Stomach smooth muscle (tissue), 2 donors: ENCODE measurements around the gene SLC30A7.
"Not testable (repeated sequence)": the region's sequence is repeated elsewhere in the genome, so short reads cannot be mapped to it uniquely, and the experiment has no call there.

ENCODE experiments used
- H3K27ac ChIP-seq: one replicate; pipeline ENCODE4 v1.7.0; 2013; ENCODE audit warnings: mild to moderate bottlenecking, low read length, inconsistent platforms
- H3K27me3 ChIP-seq, 2 donors: one replicate each; pipeline ENCODE4 v1.7.0; 2013; ENCODE audit warnings: low read length in 2 of 2; ENCODE audit not compliant: insufficient read depth in 2 of 2, control insufficient read depth in 1 of 2
- H3K36me3 ChIP-seq, 2 donors: one replicate each; pipeline ENCODE4 v1.7.0; 2013; ENCODE audit warnings: low read length in 2 of 2; ENCODE audit not compliant: control insufficient read depth in 2 of 2, insufficient read depth in 2 of 2
- H3K4me1 ChIP-seq: one replicate; pipeline ENCODE4 v1.7.0; 2013; ENCODE audit warnings: low read length; ENCODE audit not compliant: control insufficient read depth, insufficient read depth
- H3K4me3 ChIP-seq, 2 donors: one replicate each; pipeline ENCODE4 v1.7.0; 2013; ENCODE audit warnings: low read length in 2 of 2
- H3K9ac ChIP-seq, 2 donors: one replicate each; pipeline ENCODE4 v1.7.0; 2013; ENCODE audit warnings: low read length in 2 of 2, mild to moderate bottlenecking in 1 of 2
- H3K9me3 ChIP-seq, 2 donors: one replicate each; pipeline ENCODE4 v1.7.0; 2013; ENCODE audit warnings: low read length in 2 of 2; ENCODE audit not compliant: control insufficient read depth in 2 of 2
- donor health status: healthy.
- donor health status: Pancreatic carcinoma.

Gene SLC30A7

GRCh38 chr1:100912019-100912418, 16.1 kb downstream of the SLC30A7 start:
- Histone ChIP-seq H3K4me1 (no peaks in the 10 kb centered on the region), H3K9me3 (no peaks in the 10 kb centered on the region), H3K27me3 (no peaks in the 10 kb centered on the region), H3K36me3 (peaks cover 13 to 47% of the 10 kb centered on the region in 2 donors), H3K27ac (no peak overlapping the region), H3K4me3 (no peak overlapping the region), H3K9ac (no peak overlapping the region)

DNA sequence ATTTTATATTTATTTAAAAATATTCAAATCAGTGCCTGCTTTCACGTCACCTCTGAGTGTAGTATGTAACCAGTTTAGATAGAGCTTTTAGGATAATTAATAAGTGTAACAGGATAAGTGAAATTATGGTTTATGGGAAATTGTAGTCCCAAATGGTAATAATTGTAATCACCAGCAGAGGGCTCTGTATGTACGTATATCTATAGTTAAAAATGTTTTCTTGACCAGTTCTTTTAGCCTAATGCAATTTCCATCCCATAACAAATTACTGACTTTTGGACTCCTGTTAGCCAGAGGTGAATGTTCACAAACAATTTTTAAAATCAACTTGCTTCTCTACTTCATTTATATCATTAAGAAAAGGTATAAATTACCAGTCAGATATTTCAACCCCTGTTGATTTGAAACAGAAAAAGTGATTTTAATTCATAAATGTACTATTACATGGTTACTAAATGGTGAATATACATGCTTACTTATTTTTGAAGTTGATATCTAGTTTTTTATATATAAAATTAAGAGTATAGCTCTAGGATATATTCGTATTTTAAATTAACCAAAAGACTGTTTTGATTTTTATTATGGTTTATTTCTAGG, 25.3 kb downstream of the SLC30A7 start:
- no peaks in the 10 kb centered on the region for H3K27me3 ChIP-seq
- no peak overlapping the region for H3K27ac ChIP-seq
- H3K4me3 ChIP-seq: no peak overlapping the region
- no peaks in the 10 kb centered on the region for H3K4me1 ChIP-seq
- H3K9ac ChIP-seq: no peak overlapping the region
- H3K9me3 ChIP-seq: no peaks in the 10 kb centered on the region
- peaks cover 3 to 6% of the 10 kb centered on the region in 2 donors for H3K36me3 ChIP-seq

- no peak overlapping the region for H3K9ac ChIP-seq
- H3K9me3 ChIP-seq: no peaks in the 10 kb centered on the region
- no peaks in the 10 kb centered on the region for H3K4me1 ChIP-seq
- no peaks in the 10 kb centered on the region for H3K27me3 ChIP-seq
- H3K36me3 ChIP-seq: peaks cover 0 to 5% of the 10 kb centered on the region in 2 donors
- H3K4me3 ChIP-seq: no peak overlapping the region
- no peak overlapping the region for H3K27ac ChIP-seq
Observed at GRCh38 chr1:100924212-100924611, 28.3 kb downstream of the SLC30A7 start.

DNA sequence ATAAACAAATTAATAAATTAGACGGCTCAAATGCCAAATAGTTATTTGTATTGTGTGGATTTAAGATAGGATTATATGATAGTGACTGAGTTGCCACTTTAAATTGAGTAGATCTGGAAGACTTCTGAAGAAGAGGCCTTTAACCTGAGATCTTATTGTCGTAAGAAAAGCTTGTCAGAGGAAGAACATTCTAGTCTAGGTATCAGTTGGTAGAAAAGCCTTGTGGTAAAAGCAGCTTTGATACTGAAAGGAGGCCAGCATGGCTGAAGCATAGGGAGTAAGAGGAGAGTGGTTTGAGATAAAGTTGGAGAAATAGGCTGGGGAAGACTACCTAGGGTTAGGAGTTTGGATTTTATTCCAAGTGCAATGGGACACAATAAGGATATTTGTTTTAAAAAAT, 29.1 kb downstream of the SLC30A7 start:
- H3K27me3 ChIP-seq: no peaks in the 10 kb centered on the region
- H3K9ac ChIP-seq: no peak overlapping the region
- no peak overlapping the region for H3K27ac ChIP-seq
- H3K9me3 ChIP-seq: no peaks in the 10 kb centered on the region
- peaks cover 0 to 5% of the 10 kb centered on the region in 2 donors for H3K36me3 ChIP-seq
- no peaks in the 10 kb centered on the region for H3K4me1 ChIP-seq
- no peak overlapping the region for H3K4me3 ChIP-seq

DNA sequence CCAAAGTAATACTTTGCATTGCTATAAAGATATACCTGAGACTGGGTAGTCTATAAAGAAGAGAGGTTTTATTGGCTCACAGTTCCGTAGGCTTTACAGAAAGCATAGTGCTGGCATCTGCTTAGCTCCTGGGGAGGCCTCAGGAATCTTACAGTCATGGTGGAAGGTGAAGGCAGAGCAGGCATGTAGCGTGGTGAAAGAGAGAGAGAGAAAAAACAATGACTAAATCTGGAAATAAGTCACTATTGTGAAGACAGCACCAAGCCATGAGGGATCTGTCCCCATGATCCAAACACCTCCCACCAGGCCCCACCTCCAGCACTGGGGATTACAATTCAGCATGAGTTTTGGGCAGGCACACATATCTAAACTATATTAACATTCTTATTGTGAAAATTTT, 30.4 kb downstream of the SLC30A7 start:
- Histone ChIP-seq H3K27ac (no peak overlapping the region), H3K9me3 (no peaks in the 10 kb centered on the region), H3K27me3 (no peaks in the 10 kb centered on the region), H3K4me1 (no peaks in the 10 kb centered on the region), H3K36me3 (peaks cover 0 to 5% of the 10 kb centered on the region in 2 donors), H3K9ac (no peak overlapping the region), H3K4me3 (no peak overlapping the region)

DNA sequence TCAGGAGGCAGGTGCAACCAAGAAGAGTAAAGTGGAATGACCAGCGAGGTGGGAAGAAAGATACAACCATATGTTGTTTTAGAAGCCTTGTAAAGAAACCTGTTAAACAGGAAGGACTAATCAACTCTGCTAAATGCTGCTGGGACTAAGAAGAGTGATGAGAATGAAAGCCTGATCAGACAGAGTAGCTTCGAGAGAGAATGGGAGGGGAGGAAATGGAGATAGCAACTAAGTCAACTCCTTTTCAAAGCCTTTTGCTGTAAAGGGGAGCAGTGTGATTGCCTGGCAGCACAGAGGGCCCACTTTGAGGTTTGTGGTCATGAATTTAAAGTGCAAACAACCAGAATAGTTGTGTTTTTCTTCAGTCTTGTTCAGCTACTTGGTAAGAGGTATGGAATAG, 31.4 kb downstream of the SLC30A7 start:
- Histone ChIP-seq H3K4me3 (no peak overlapping the region), H3K9me3 (no peaks in the 10 kb centered on the region), H3K4me1 (no peaks in the 10 kb centered on the region), H3K27ac (no peak overlapping the region), H3K9ac (no peak overlapping the region), H3K36me3 (peaks cover 0 to 5% of the 10 kb centered on the region in 2 donors), H3K27me3 (no peaks in the 10 kb centered on the region)

GRCh38 chr1:100928128-100928527, 32.2 kb downstream of the SLC30A7 start:
- H3K4me3 ChIP-seq: no peak overlapping the region
- H3K4me1 ChIP-seq: no peaks in the 10 kb centered on the region
- no peak overlapping the region for H3K27ac ChIP-seq
- peaks cover 0 to 5% of the 10 kb centered on the region in 2 donors for H3K36me3 ChIP-seq
- H3K9me3 ChIP-seq: no peaks in the 10 kb centered on the region
- H3K27me3 ChIP-seq: no peaks in the 10 kb centered on the region
- no peak overlapping the region for H3K9ac ChIP-seq

- H3K9me3 ChIP-seq: no peaks in the 10 kb centered on the region
- no peak overlapping the region for H3K9ac ChIP-seq
- no peak overlapping the region for H3K27ac ChIP-seq
- H3K27me3 ChIP-seq: no peaks in the 10 kb centered on the region
- peaks cover 0 to 2% of the 10 kb centered on the region in 2 donors for H3K36me3 ChIP-seq
- no peaks in the 10 kb centered on the region for H3K4me1 ChIP-seq
- no peak overlapping the region for H3K4me3 ChIP-seq
Observed at GRCh38 chr1:100930494-100930893, 34.6 kb downstream of the SLC30A7 start.

DNA sequence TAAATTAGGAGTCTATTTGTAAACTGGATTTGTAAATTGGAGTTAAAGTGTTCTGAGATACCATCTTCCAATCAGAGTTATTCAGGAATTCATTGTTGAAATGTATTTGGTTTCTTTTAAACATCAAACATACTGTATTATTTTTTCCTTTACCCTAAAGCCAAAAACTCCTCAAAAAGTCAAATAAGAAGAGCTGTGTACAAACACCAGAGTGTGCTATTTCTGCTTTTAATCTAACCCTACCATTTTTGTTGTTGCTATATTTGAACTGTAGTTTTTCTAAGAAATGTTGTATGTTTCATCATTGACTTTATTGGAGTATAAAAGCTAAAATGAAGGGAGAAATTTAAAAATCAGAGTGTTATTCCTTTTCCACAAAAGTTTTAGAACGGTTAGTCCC, 35.8 kb downstream of the SLC30A7 start:
- Histone ChIP-seq H3K4me1 (no peaks in the 10 kb centered on the region), H3K27ac (no peak overlapping the region), H3K9ac (no peak overlapping the region), H3K27me3 (no peaks in the 10 kb centered on the region), H3K9me3 (no peaks in the 10 kb centered on the region), H3K4me3 (no peak overlapping the region), H3K36me3 (no peaks in the 10 kb centered on the region)

GRCh38 chr1:100933555-100933954, 37.7 kb downstream of the SLC30A7 start:
- not testable (repeated sequence) for H3K4me3 ChIP-seq, H3K27me3 ChIP-seq, H3K36me3 ChIP-seq, H3K4me1 ChIP-seq, H3K9ac ChIP-seq, H3K9me3 ChIP-seq, H3K27ac ChIP-seq

DNA sequence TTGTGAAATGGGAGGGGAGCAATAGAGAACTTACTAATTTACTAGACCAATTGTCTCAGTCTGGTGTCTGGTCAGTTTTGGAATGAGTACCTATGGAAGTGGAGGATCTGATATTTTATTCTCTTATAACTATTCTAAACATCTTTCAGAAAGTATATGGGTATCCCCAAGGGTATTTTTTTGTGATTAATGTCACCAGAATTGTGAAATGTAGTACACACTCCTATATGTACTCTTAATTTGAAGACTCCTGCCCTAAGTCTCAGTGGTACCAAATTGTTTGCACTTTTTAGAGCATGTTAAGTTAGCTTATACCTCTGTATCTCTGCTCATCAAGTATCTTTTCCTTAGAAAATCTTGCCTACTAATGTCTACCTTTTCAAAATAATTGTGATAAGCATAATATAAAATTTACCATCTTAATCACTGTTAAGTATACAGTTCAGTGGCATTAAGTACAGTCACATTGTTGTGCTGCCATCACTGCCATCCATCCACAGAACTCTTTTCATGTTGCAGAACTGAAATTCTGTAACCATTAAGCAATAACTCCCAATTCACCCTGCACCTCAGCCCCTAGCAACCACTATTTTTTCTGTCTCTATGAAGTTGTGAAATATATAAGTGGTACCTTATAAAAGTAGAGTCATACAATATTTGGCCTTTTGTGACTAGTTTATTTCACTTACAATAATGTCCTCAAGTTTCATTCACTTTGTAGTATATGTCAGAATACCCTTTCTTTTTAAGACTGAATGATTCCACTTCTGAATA, 40.5 kb downstream of the SLC30A7 start:
- Histone ChIP-seq H3K27ac (no peak overlapping the region), H3K9ac (no peak overlapping the region), H3K4me1 (no peaks in the 10 kb centered on the region), H3K4me3 (no peak overlapping the region), H3K9me3 (no peaks in the 10 kb centered on the region), H3K27me3 (no peaks in the 10 kb centered on the region), H3K36me3 (peaks cover 0 to 4% of the 10 kb centered on the region in 2 donors)
